Suppressor macrophage (primary cell): ENCODE results near the gene ESR1.
"Not testable (repeated sequence)": the region's sequence is repeated elsewhere in the genome, so short reads cannot be mapped to it uniquely, and the experiment has no call there.

Experiments
- DNase-seq, 4 experiments: peaks; one replicate each; pipeline ENCODE4 v3.0.0-alpha.2; 2020 to 2022

The ESR1 gene

GRCh38 chr6:152057832-152058498, 250.5 kb downstream of the ESR1 start:
- no peak for DNase-seq

- no peak for DNase-seq
These were observed 252.4 kb downstream of the ESR1 start for GRCh38 chr6:152059909-152060308.

- DNase-seq = no peak
These were observed 255.0 kb downstream of the ESR1 start for GRCh38 chr6:152062476-152062875.

- no peak for DNase-seq
These were observed 255.9 kb downstream of the ESR1 start for GRCh38 chr6:152063170-152063921.

GRCh38 chr6:152068622-152069261, 261.3 kb downstream of the ESR1 start:
- DNase-seq = peak in 2 of 4 experiments; percentile 18 to 33

GRCh38 chr6:152070556-152070955, 263.1 kb downstream of the ESR1 start:
- DNase-seq = no peak

DNA sequence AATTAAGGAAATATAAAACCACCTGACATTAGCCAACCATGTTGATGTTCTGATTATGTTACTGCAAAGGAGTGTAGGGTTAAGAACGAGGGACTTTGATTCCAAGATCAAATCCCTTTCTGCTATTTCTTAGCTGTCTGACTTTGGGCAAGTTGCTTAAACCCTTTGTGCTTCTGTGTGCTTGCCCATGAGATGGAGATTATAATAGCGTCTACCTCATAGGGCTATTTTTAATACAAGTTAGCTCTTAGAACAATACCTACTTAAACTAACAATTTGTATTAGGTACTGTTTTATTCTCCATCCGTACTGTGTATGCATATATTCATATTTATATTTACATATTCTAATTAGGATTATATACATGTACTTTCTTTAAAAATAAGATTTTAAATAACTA, 263.8 kb downstream of the ESR1 start:
- no peak for DNase-seq

DNA sequence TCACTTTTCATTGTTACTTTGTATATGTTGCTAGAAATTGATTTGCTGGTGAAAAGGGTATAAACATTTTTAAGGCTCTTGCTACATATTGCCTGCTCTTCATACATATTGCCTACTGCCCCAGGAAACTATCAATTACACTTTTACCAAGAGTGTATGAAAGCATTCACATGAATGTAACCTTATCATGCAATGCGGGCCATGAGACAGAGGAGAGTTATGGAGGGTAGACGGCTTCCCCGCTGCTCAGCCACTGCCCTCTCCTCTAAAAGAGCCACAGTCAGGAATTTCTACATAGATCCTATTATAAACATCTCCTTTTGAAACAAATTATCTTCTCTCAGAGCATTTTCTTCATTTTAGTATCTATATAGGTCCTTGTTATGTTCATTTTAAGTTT, 264.4 kb downstream of the ESR1 start:
- no peak for DNase-seq

- DNase-seq = not testable (repeated sequence)
These were observed 268.8 kb downstream of the ESR1 start for GRCh38 chr6:152076242-152076641.

GRCh38 chr6:152078001-152078400, 270.5 kb downstream of the ESR1 start:
- peak; percentile 13 to 57 (median 45) for DNase-seq

DNA sequence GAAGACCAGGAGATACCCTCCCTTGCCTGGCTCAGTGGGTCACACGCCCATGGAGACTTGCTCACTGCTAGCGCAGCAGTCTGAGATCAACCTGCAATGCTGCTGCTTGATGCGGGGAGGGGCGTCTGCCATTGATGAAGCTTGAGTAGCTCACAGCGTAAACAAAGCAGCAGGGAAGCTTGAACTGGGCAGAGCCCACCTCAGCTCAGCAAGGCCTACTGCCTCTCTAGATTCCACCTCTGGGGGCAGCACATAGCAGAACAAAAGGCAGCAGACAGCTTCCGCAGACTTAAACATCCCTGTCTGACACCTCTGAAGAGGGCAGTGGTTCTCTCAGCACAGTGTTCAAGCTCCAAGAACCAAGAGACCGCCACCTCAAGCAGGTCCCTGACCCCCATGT, 271.3 kb downstream of the ESR1 start:
- DNase-seq = no peak

DNA sequence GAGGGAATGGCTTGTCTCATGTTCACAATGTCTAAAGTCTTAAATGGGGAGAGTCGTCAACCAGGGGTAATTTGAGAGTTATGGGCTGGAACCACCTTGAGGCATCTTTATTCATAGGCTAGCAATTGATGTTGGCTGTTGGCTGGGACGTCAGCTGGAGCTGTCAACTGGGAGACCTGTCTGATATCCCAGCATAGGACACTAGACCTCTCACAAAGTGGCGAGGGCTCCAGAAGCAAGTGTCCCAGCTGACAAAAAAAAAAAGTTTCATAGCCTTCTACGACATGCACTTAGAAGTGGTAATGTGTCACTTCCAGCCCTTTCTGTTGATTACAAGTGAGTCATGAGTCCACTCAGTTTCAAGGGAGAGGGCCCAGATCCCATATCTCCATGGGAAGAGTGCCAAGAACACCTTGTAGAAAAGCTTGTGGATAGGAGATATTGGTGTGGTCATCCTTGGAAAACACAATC, 278.0 kb downstream of the ESR1 start:
- DNase-seq = no peak

DNA sequence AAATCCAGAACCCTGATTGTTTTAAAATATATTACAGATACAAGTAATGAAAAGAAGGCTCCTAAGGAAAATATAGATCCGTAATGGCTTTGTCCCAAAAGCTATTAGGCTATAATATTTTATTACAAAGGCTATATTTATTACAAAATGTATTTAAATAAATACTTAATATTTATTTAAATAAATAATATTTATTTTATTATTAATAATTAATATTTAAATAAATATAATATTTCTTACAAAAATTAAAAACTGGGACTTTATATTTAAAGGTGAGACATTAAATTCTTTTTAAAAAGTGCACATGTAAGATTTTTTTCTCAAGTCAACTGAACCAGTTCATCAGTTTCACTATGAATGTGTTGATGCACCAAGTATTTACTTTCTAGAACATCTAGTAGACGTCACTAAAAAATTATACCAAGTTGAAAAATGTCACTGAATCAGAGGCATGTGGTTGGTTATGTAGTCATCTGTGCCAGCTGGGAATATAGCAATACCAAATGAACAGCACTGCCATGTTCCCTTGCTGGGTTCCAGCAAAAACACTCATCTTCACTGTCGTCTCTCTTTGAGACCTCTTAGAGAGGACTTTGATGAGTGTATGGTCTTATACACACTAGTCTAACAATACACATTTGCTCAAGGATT, 278.9 kb downstream of the ESR1 start:
- no peak for DNase-seq

- no peak for DNase-seq
These were observed 279.6 kb downstream of the ESR1 start for GRCh38 chr6:152087096-152087495.

DNA sequence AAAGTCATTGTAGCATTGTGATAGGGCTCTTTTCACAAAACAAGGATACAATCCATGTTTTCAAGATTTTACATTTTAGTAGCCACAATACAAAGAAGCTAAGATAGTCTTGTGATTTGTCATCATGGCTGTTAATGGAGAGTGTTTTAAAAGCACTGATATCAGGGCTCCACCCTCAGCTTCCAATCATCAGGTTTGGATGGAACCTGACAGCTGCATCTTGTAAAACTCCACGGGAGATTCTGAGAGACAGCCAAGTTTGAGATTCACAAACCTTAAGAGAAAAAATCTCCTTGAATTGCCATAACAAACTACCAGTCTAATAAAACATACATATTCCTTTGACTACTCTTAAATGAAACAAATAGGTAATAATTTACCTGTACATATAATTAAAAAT, 280.2 kb downstream of the ESR1 start:
- no peak for DNase-seq

DNA sequence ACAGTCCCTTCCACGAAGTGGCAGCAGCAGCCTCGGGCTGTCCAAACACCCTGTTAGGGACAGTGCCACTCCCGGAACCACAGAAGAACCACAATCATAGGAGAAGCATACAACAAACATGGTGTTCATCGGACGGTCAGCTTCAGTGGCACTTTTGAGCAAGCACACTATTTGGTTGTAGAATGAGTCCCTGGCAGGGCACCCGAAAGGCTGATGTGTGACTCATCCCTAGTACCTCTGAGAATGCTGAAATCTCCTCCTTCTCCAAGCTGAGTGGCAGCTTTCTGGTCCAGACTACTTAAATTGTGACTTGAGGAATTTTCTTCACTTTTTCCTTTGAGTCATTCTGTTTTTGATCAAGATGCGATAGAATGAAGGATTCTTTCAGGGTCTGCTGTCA, 282.5 kb downstream of the ESR1 start:
- peak in 2 of 4 experiments; percentile 4 to 14 for DNase-seq

DNA sequence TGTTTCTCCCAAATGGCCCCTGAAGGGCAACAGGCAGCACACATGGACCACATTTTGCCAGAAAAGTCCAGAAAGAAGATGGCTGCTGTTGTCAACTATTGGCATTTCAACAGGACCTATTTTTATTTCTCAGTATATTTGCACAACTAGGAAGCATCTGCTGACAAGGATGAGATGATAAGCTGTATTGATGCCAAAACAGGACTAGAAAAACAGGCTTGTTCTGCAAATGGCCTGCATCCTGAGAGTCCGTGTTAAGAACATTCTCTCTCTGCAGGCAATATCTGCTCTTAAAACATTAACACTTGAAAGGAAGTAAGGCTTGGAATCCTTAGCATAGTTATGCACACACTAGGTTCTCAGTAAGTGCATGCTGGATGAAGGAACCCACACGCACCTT, 283.7 kb downstream of the ESR1 start:
- DNase-seq = no peak

- DNase-seq = no peak
These were observed 284.4 kb downstream of the ESR1 start for GRCh38 chr6:152091851-152092341.

- no peak for DNase-seq
These were observed 286.2 kb downstream of the ESR1 start for GRCh38 chr6:152093711-152094110.

DNA sequence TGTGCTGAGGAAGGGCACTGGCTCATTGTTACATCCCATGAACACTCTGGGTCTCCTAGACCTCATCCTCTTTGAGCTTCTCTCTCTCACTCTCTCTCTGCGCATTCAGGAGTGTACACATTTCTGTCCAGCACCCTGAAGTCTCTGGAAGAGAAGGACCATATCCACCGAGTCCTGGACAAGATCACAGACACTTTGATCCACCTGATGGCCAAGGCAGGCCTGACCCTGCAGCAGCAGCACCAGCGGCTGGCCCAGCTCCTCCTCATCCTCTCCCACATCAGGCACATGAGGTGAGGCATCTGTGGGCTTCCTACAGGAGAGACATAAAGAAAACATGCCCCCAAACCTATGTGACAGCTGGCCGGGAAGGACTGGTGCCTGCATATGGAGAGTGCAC, 286.8 kb downstream of the ESR1 start:
- DNase-seq = no peak

DNA sequence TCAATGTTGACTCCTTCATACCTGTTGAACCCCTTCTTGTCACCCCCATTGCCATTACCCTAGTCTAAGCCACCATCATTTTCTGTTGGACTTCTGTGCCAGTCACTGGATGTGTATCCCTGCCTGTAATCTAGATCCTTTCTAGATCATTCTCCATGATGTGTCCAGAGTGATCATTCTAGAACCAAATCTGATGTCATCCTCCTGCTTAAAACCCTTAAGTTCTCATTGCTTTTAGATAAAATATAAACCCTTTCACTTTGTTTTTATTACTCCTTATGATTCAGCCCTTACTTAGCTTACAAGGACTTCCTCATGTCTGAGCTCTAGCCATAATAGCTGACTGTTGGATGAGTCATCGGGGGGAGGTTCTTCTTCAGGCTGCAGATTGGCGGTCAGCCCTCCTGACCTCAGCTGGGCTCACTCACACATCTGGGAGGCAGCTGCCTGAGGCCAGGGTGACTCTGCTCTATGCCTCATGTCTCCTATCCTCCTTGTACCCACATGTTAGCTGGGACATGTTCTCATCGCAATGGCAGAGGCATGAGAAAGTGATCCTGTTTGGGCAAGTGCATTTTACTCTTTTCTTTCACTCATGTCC, 287.6 kb downstream of the ESR1 start:
- peak; percentile 85 to 94 (median 92) for DNase-seq

DNA sequence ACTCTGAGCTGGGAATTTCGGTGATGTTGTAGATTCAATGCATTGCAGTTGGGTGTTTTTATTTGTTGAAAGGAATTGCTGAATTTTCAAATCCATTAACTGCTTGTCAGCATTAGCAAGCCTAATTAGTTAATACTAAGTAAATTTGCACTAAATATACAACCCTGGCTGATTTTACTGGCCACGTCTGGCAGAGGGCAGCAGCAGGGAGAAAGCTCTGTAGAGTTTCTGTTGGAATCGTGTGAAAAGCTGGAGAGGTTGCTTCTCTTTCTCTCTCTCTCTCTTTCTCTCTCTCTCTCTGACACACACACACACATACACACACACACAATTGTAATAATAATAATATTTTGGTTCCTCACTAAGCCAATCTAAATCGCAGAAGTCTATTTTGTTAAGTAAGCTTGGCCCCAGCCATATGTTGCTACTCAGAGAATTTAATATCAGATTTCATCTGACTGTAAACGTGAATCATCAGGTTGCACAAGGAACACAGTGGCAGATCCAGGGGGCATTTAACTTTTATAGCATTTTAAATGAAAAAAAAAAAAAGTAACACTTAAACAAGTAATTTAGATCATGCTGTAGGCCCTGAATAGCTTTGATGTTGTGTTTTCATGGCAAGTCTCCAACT, 289.5 kb downstream of the ESR1 start:
- no peak for DNase-seq
